Keratinocyte (primary cell): ENCODE measurements around the gene CEP85L.

ENCODE experiments used
- EZH2 ChIP-seq: IDR thresholded peaks from one replicate; pipeline ENCODE4 v1.6.1; 2012; ENCODE audit warnings: inconsistent platforms, mild to moderate bottlenecking, low read length, moderate library complexity
- TF ChIP-seq, protein P1 (sequence below), 3 experiments: IDR thresholded peaks in 1 of 3; conservative IDR thresholded peaks in 1 of 3; optimal IDR thresholded peaks in 1 of 3; 2 replicates in 2 of 3; 3 replicates in 1 of 3; pipeline versions ENCODE3 to v1.5.1; 2011; ENCODE audit warnings: low read length in 3 of 3, mild to moderate bottlenecking in 3 of 3, moderate library complexity in 2 of 3, control low read depth in 1 of 3, inconsistent platforms in 1 of 3; ENCODE audit not compliant: insufficient read depth in 2 of 3; ENCODE audit errors: extremely low read depth in 1 of 3

GRCh38 chr6:118677193-118677592 is 25.8 kb upstream of the CEP85L start:
- no peak for TF ChIP-seq EZH2
- TF ChIP-seq, protein P1, sequence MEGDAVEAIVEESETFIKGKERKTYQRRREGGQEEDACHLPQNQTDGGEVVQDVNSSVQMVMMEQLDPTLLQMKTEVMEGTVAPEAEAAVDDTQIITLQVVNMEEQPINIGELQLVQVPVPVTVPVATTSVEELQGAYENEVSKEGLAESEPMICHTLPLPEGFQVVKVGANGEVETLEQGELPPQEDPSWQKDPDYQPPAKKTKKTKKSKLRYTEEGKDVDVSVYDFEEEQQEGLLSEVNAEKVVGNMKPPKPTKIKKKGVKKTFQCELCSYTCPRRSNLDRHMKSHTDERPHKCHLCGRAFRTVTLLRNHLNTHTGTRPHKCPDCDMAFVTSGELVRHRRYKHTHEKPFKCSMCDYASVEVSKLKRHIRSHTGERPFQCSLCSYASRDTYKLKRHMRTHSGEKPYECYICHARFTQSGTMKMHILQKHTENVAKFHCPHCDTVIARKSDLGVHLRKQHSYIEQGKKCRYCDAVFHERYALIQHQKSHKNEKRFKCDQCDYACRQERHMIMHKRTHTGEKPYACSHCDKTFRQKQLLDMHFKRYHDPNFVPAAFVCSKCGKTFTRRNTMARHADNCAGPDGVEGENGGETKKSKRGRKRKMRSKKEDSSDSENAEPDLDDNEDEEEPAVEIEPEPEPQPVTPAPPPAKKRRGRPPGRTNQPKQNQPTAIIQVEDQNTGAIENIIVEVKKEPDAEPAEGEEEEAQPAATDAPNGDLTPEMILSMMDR (optimal IDR thresholded peaks at IDR 0.05 in 1 of 3, IDR thresholded peaks at IDR 0.05 in 1 of 3, conservative IDR thresholded peaks at IDR 0.05 in 1 of 3; ENCODE audit: extremely low read depth in 1 of 3, insufficient read depth in 2 of 3, low read length in 3 of 3): no peak
